GM06990 (cell line): ENCODE results near the gene MRPL28.
"Not testable (repeated sequence)": the region's sequence is repeated elsewhere in the genome, so short reads cannot be mapped to it uniquely, and the experiment has no call there.

ENCODE experiments used
- DNase-seq: peaks from one replicate; pipeline ENCODE4 v3.0.0-alpha.2; 2011; ENCODE audit not compliant: insufficient read length; ENCODE audit errors: extremely low read depth
- H3K27me3 ChIP-seq: replicated peaks from 2 replicates; pipeline ENCODE4 v1.6.0; 2011; ENCODE audit warnings: low read length; ENCODE audit not compliant: control insufficient read depth, insufficient read depth
- H3K36me3 ChIP-seq: 2 replicates; pipeline ENCODE4 v1.5.1; 2011; ENCODE audit warnings: low read length; ENCODE audit not compliant: control insufficient read depth, insufficient read depth
- H3K4me3 ChIP-seq: replicated peaks from 2 replicates; pipeline ENCODE4 v1.5.1; 2011; ENCODE audit warnings: low read depth, mild to moderate bottlenecking, control low read depth, low read length
- CTCF ChIP-seq: IDR thresholded peaks from 2 replicates; pipeline ENCODE4 v1.5.1; 2011; ENCODE audit warnings: low read length, control low read depth, mild to moderate bottlenecking, inconsistent platforms; ENCODE audit not compliant: insufficient read depth, poor library complexity, severe bottlenecking

Gene MRPL28

DNA sequence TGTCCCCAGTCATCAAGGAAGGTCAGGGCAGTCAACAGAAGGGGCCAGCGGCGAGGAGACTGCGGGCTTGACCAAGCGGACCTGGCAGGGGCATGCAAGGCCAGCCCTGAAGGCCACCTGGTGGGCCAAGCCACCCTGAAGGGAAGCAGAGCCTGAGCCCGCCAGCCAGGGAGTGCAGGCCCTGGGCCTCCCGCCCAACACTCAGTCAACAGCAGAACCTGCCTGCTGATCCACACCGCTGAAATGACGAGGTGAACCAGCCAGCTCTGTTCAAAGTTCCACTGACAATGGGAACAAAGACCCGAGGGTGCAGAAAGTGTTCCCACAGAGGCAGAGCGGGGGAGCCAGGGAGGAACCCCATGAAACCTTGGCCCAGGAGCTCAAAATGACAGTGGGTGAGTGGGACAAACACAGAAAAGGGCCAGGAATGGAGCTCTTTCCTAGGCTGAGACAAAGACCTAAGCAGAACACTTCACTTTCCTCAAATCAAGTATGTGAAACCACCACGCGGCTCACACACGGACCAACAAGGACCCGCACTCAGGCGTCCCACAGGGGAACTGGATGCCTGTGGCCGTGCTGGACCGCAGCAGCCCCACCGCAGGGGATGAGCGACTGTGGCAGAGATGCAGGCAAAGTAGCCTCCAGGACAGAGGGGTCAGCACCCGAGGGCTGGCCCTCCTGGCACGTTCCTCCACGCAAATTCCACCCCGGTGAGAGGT is 29.8 kb downstream of the MRPL28 start:
- no peak for DNase-seq
- H3K27me3 ChIP-seq = no peaks in the 10 kb centered on the region
- no peak overlapping the region for H3K4me3 ChIP-seq
- no peak for TF ChIP-seq CTCF
- peaks cover 8% of the 10 kb centered on the region for H3K36me3 ChIP-seq

DNA sequence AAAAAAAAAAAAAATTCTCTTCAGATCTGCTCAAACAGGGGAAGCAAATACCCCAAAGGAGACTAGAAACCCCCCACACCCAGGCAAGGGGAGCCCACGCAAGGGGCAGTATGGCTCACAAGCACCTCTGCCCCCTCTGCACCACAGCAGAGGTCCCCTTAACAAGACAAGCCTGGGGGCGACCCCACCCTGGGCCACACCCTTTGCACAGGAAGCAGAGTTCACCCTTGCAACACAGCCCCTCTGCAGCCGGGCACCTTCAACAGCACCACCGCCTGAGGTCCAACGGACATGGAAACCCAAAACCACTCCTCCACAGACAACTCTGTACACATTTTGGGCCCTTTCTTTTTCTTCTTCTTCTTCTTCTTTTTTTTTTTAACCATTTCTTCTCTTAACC is 30.7 kb downstream of the MRPL28 start:
- no peak overlapping the region for H3K4me3 ChIP-seq
- no peak for TF ChIP-seq CTCF
- DNase-seq = no peak

DNA sequence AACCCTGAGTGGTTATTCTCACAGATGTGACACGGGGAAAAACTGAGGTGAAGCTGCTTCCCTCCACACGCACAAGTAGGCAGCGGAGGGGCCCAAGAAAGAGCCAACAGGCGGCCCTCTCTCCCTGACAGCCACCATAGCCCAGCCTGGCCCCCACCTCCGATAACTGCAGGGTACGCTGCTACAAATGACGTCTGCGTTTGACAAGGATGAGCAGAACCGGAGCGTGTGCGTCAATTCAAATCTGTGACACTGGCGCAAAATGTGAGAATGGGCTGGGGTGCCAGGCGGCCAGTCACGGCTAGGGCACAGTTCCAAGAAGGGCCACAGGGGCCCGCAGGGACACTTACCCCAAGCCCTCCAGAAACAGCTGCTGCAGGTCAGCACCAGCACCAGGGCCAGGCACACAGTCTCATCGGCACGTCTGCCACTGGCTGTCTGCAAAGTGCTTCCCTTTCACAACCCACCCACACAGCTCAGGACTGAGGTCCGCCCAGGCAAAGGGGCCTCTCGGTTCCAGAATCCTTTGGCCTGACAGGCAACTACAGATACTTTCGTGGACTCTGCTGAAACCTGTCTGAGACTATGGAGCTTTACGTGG is 32.3 kb downstream of the MRPL28 start:
- no peak for DNase-seq
- Histone ChIP-seq H3K36me3 (peaks cover 6% of the 10 kb centered on the region), H3K27me3 (no peaks in the 10 kb centered on the region), H3K4me3 (no peak overlapping the region)
- TF ChIP-seq CTCF = no peak

More for the DNA sequence above, 30.7 kb downstream of the MRPL28 start:
- Histone ChIP-seq H3K27me3 (no peaks in the 10 kb centered on the region), H3K36me3 (peaks cover 6% of the 10 kb centered on the region)

GRCh38 chr16:337437-337836 is 32.9 kb downstream of the MRPL28 start:
- H3K4me3 ChIP-seq = no peak overlapping the region
- DNase-seq = no peak
- no peak for TF ChIP-seq CTCF
- peaks cover 2% of the 10 kb centered on the region for H3K36me3 ChIP-seq
- H3K27me3 ChIP-seq = no peaks in the 10 kb centered on the region

DNA sequence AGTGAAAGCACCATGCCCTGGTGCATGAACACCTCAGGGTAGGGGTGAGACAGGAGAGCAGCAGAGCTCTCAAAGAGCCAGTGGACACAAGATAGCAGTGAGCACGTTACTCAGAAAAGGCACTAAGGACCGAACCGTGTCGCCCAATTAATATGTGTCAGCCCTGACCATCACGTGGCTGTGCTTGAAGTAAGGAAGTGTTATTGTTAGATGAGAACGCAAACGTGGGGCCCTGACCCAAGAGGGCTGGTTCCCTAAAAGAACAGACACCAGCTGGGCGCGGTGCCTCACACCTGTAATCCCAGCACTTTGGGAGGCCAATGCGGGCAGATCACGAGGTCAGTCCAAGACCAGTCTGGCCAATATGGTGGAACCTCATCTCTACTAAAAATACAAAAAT is 34.1 kb downstream of the MRPL28 start:
- Histone ChIP-seq H3K4me3 (no peak overlapping the region), H3K36me3 (peaks cover 1% of the 10 kb centered on the region; the same call in 1 of the 2 replicates), H3K27me3 (no peaks in the 10 kb centered on the region)
- no peak for TF ChIP-seq CTCF
- no peak for DNase-seq

GRCh38 chr16:334861-335632 is 35.3 kb downstream of the MRPL28 start:
- not testable (repeated sequence) for H3K27me3 ChIP-seq, DNase-seq, H3K36me3 ChIP-seq, H3K4me3 ChIP-seq

DNA sequence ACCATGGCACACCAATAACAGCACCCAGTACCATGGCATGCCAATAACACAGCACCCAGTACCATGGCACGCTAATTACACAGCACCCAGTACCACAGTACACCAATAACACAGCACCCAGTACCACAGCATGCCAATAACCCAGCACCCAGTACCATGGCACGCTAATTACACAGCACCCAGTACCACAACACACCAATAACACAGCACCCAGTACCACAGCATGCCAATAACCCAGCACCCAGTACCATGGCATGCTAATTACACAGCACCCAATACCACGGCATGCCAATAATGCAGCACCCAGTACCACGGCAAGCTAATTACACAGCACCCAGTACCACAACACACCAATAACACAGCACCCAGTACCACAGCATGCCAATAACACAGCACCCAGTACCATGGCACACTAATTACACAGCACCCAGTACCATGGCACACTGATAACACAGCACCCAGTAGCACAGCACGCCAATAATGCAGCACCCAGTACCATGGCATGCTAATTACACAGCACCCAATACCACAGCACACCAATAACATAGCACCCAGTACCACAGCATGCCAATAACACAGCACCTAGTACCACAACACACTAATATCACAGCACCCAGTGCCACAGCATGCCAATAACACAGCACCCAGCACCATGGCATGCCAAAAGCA is 36.0 kb downstream of the MRPL28 start:
- not testable (repeated sequence) for DNase-seq, H3K27me3 ChIP-seq, H3K4me3 ChIP-seq, H3K36me3 ChIP-seq
